NOMO-1 treated with dmso at 0.1 percent for 144 hours (cell line): ENCODE results near the gene EYS.
"Not testable (repeated sequence)": the region's sequence is repeated elsewhere in the genome, so short reads cannot be mapped to it uniquely, and the experiment has no call there.

Experiments used
- DNase-seq: peaks from one replicate; lab custom pipeline; 2025; ENCODE audit not compliant: unreplicated experiment; lab: John Stamatoyannopoulos, UW

EYS gene

GRCh38 chr6:63773200-63773599 lies 1933.8 kb downstream of the EYS start:
- no peak for DNase-seq

- no peak for DNase-seq
These were observed 1941.2 kb downstream of the EYS start for GRCh38 chr6:63765828-63766227.

- DNase-seq = no peak
These were observed 1942.6 kb downstream of the EYS start for GRCh38 chr6:63764318-63764916.

- DNase-seq = no peak
These were observed 1946.8 kb downstream of the EYS start for GRCh38 chr6:63760199-63760598.

GRCh38 chr6:63759605-63760105 lies 1947.4 kb downstream of the EYS start:
- DNase-seq = no peak

- no peak for DNase-seq
These were observed 1949.2 kb downstream of the EYS start for GRCh38 chr6:63757826-63758225.

- not testable (repeated sequence) for DNase-seq
These were observed 1949.8 kb downstream of the EYS start for GRCh38 chr6:63757275-63757674.

GRCh38 chr6:63750400-63750799 lies 1956.6 kb downstream of the EYS start:
- no peak for DNase-seq

- DNase-seq = no peak
These were observed 1961.2 kb downstream of the EYS start for GRCh38 chr6:63745784-63746183.

- no peak for DNase-seq
These were observed 1962.2 kb downstream of the EYS start for GRCh38 chr6:63744810-63745209.

GRCh38 chr6:63743691-63744090 lies 1963.3 kb downstream of the EYS start:
- DNase-seq = no peak

GRCh38 chr6:63742060-63742459 lies 1965.0 kb downstream of the EYS start:
- no peak for DNase-seq

- DNase-seq = no peak
These were observed 1966.3 kb downstream of the EYS start for GRCh38 chr6:63740709-63741108.

- no peak for DNase-seq
These were observed 1967.8 kb downstream of the EYS start for GRCh38 chr6:63739094-63739687.

- DNase-seq = not testable (repeated sequence)
These were observed 1968.8 kb downstream of the EYS start for GRCh38 chr6:63738190-63738589.

GRCh38 chr6:63734923-63735322 lies 1972.1 kb downstream of the EYS start:
- DNase-seq = no peak

GRCh38 chr6:63732336-63732735 lies 1974.7 kb downstream of the EYS start:
- DNase-seq = no peak

GRCh38 chr6:63731930-63732329 lies 1975.1 kb downstream of the EYS start:
- no peak for DNase-seq

- DNase-seq = no peak
These were observed 1976.7 kb downstream of the EYS start for GRCh38 chr6:63730311-63730710.

GRCh38 chr6:63724721-63725120 lies 1982.3 kb downstream of the EYS start:
- no peak for DNase-seq

GRCh38 chr6:63721181-63721580 lies 1985.8 kb downstream of the EYS start:
- DNase-seq = no peak

GRCh38 chr6:63716169-63716568 lies 1990.9 kb downstream of the EYS start:
- DNase-seq = no peak

- DNase-seq = no peak
These were observed 1992.9 kb downstream of the EYS start for GRCh38 chr6:63714091-63714490.
